Gastroesophageal sphincter (tissue), 4 donors: ENCODE data around the gene MAP3K10. TPM values are rescaled to one million over a fixed set of nuclear protein-coding genes. Genes with fewer than 3 reads are reported as not detected.
"Not testable (repeated sequence)": the region's sequence is repeated elsewhere in the genome, so short reads cannot be mapped to it uniquely, and the experiment has no call there.

Experiments
- ATAC-seq: fragments of 150-250 bp; one replicate; pipeline ENCODE4 v1.9.1; 2016; ENCODE audit warnings: mild to moderate bottlenecking, moderate library complexity
- H3K27ac ChIP-seq, 4 donors: fragments of 200-600 bp; sonication (generic) in 3 of 4; 1 replicate in 3 of 4; 2 replicates in 1 of 4; pipeline ENCODE4 v1.5.1; 2016 to 2019
- H3K27me3 ChIP-seq: fragments of 200-600 bp; sonication (generic); one replicate; pipeline ENCODE4 v1.5.1; 2019
- H3K36me3 ChIP-seq, 2 donors: fragments of 200-600 bp; sonication (generic); one replicate each; pipeline ENCODE4 v1.5.1; 2019; ENCODE audit warnings: control low read depth in 1 of 2
- H3K4me1 ChIP-seq, 3 donors: fragments of 200-600 bp; sonication (generic); 1 replicate in 2 of 3; 2 replicates in 1 of 3; pipeline ENCODE4 v1.5.1; 2016 to 2019; ENCODE audit warnings: control low read depth in 2 of 3
- H3K4me3 ChIP-seq, 2 donors: fragments of 200-600 bp; sonication (generic); one replicate each; pipeline ENCODE4 v1.5.1; 2019; ENCODE audit warnings: mild to moderate bottlenecking in 1 of 2, moderate library complexity in 1 of 2
- H3K9me3 ChIP-seq, 3 donors: fragments of 200-600 bp; sonication (generic); one replicate each; pipeline ENCODE4 v1.5.1; 2017 to 2019; ENCODE audit warnings: control low read depth in 2 of 3
- CTCF ChIP-seq, 4 experiments: fragments of 200-600 bp in 2 of 4; fragments of 450-650 bp in 2 of 4; sonication (generic) in 1 of 4; IDR thresholded peaks; one replicate each; pipeline ENCODE4 v1.5.1; 2017 to 2019; ENCODE audit warnings: antibody characterized with exemption in 4 of 4, mild to moderate bottlenecking in 2 of 4, moderate library complexity in 2 of 4
- EP300 ChIP-seq: sonication (generic); formaldehyde crosslinking; IDR thresholded peaks from one replicate; pipeline ENCODE4 v1.6.1; 2017; ENCODE audit warnings: antibody characterized with exemption, mild to moderate bottlenecking
- POLR2A ChIP-seq, 2 donors: fragments of 450-650 bp; IDR thresholded peaks; one replicate each; pipeline ENCODE4 v1.6.1; 2017; ENCODE audit warnings: antibody characterized with exemption in 2 of 2, mild to moderate bottlenecking in 2 of 2, moderate library complexity in 1 of 2
- POLR2AphosphoS5 ChIP-seq: sonication (generic); formaldehyde crosslinking; IDR thresholded peaks from one replicate; pipeline ENCODE4 v1.6.1; 2017; ENCODE audit warnings: antibody characterized with exemption
- WGBS, 2 donors: methylation state at CpG; one replicate each; pipeline ENCODE4 v1.1.5; 2018; ENCODE audit warnings: low coverage in 1 of 2; 5-methylcytosine and 5-hydroxymethylcytosine counted together
- total RNA-seq, 4 donors: library from RNA; depleted of rRNA; stranded (reverse); fragments of >200 nt; gene quantifications; one replicate each; pipeline ENCODE4 v1.1.0, GENCODE V29; 2016

Gene MAP3K10
- total RNA-seq, 4 donors from 2014 or later, result 9.8 to 21.3 (median 16.4) TPM

GRCh38 chr19:40162104-40162503, 29.1 kb upstream of the MAP3K10 start:
- Histone ChIP-seq H3K36me3 (no peaks in the 10 kb centered on the region), H3K27ac (no peak overlapping the region), H3K4me3 (no peak overlapping the region), H3K4me1 (no peaks in the 10 kb centered on the region), H3K9me3 (no peaks in the 10 kb centered on the region), H3K27me3 (peaks cover 12% of the 10 kb centered on the region)
- TF ChIP-seq CTCF (IDR thresholded peaks at IDR 0.05) (no peak), POLR2AphosphoS5 (no peak), POLR2A (IDR thresholded peaks at IDR 0.05) (no peak), EP300 (no peak)
- ATAC-seq, result no peak
- 79 to 95% methylated on average over 2 to 3 of the region's 3 CpGs for WGBS, 2 donors

GRCh38 chr19:40163541-40164129, 27.6 kb upstream of the MAP3K10 start:
- ATAC-seq, result no peak

GRCh38 chr19:40165362-40165937, 25.8 kb upstream of the MAP3K10 start:
- 10 to 12% methylated on average over 9 to 10 of the region's 10 CpGs for WGBS, 2 donors
- ATAC-seq, result no peak
- no peaks in the 10 kb centered on the region for H3K9me3 ChIP-seq

More at GRCh38 chr19:40163541-40164129, 27.6 kb upstream of the MAP3K10 start:
- H3K4me1 ChIP-seq, result no peaks in the 10 kb centered on the region
- TF ChIP-seq CTCF (IDR thresholded peaks at IDR 0.05) (no peak), POLR2A (IDR thresholded peaks at IDR 0.05) (no peak), POLR2AphosphoS5 (no peak), EP300 (no peak)
- H3K4me3 ChIP-seq, result no peak overlapping the region
- H3K9me3 ChIP-seq, result no peaks in the 10 kb centered on the region
- peaks cover 26% of the 10 kb centered on the region for H3K27me3 ChIP-seq
- no peak overlapping the region for H3K27ac ChIP-seq
- no peaks in the 10 kb centered on the region for H3K36me3 ChIP-seq
- WGBS, 2 donors, result 100% methylated on average over 2 of the region's 4 CpGs; no CpG with 5 or more reads in 1 of the 2 donors

GRCh38 chr19:40169482-40170302, 21.5 kb upstream of the MAP3K10 start:
- peaks cover 63% of the 10 kb centered on the region for H3K27me3 ChIP-seq
- WGBS, 2 donors, result 46% methylated on average over 6 of the region's 30 CpGs; no CpG with 5 or more reads in 1 of the 2 donors
- not testable (repeated sequence) for H3K27ac ChIP-seq, ATAC-seq, H3K4me3 ChIP-seq, H3K4me1 ChIP-seq, H3K36me3 ChIP-seq, H3K9me3 ChIP-seq

More at GRCh38 chr19:40165362-40165937, 25.8 kb upstream of the MAP3K10 start:
- Histone ChIP-seq H3K27ac (no peak overlapping the region), H3K36me3 (no peaks in the 10 kb centered on the region), H3K4me1 (no peaks in the 10 kb centered on the region), H3K27me3 (peaks cover 41% of the 10 kb centered on the region), H3K4me3 (no peak overlapping the region)
- TF ChIP-seq CTCF (IDR thresholded peaks at IDR 0.05) (peak in 1 of 4 experiments; percentile 44), POLR2AphosphoS5 (no peak)

- not testable (repeated sequence) for H3K4me3 ChIP-seq, ATAC-seq, H3K4me1 ChIP-seq, H3K27ac ChIP-seq, H3K36me3 ChIP-seq, H3K9me3 ChIP-seq
- WGBS, 2 donors, result 20% methylated on average over 1 of the region's 39 CpGs; no CpG with 5 or more reads in 1 of the 2 donors
- peaks cover 68% of the 10 kb centered on the region for H3K27me3 ChIP-seq
These were observed 20.8 kb upstream of the MAP3K10 start for GRCh38 chr19:40170303-40170989.

GRCh38 chr19:40171293-40171692, 19.9 kb upstream of the MAP3K10 start:
- H3K27ac ChIP-seq, H3K4me1 ChIP-seq, H3K36me3 ChIP-seq, ATAC-seq, H3K4me3 ChIP-seq, H3K9me3 ChIP-seq: not testable (repeated sequence)
- 70 to 78% methylated on average over 2 to 4 of the region's 4 CpGs for WGBS, 2 donors
- H3K27me3 ChIP-seq, result peaks cover 73% of the 10 kb centered on the region
